ENCODE results near the gene HDDC2.

DNA sequence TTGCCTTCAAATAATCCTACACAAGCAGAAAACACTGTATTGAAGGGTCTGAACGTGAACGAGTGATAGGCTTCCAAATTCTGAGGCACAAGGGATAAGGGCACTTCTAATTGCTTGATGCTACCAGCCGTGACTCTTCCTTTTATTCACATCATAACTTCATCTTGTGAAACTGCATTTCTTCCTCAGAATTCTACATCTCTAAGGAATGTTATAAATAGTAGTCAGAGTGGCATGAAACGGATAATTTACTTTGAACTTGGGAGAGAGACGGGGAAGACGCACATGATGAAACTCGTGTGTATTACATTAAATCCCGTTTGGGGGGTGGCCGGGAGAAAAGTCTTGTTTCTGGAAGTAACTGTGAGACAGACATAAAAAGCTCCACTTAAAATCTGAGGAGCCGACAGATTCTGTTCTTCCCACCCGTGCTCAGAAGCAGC is 754 bp downstream of the HDDC2 start:
- TF ChIP-seq, protein P1, sequence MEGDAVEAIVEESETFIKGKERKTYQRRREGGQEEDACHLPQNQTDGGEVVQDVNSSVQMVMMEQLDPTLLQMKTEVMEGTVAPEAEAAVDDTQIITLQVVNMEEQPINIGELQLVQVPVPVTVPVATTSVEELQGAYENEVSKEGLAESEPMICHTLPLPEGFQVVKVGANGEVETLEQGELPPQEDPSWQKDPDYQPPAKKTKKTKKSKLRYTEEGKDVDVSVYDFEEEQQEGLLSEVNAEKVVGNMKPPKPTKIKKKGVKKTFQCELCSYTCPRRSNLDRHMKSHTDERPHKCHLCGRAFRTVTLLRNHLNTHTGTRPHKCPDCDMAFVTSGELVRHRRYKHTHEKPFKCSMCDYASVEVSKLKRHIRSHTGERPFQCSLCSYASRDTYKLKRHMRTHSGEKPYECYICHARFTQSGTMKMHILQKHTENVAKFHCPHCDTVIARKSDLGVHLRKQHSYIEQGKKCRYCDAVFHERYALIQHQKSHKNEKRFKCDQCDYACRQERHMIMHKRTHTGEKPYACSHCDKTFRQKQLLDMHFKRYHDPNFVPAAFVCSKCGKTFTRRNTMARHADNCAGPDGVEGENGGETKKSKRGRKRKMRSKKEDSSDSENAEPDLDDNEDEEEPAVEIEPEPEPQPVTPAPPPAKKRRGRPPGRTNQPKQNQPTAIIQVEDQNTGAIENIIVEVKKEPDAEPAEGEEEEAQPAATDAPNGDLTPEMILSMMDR (IDR thresholded peaks at IDR 0.05), result no peak
- TF ChIP-seq POLR2A (IDR thresholded peaks at IDR 0.05), result no peak

Measured in heart left ventricle (tissue), 13 donors.